Measurements from ENCODE around the gene SGSM2.

The SGSM2 gene

GRCh38 chr17:2362881-2363280 is 25.6 kb downstream of the SGSM2 start:
- no peak for TF ChIP-seq CTCF (IDR thresholded peaks at IDR 0.05; ENCODE audit: low read depth, low read length)
- Histone ChIP-seq H3K9me3 (no peaks in the 10 kb centered on the region), H3K27me3 (no peaks in the 10 kb centered on the region), H3K4me1 (no peaks in the 10 kb centered on the region), H3K36me3 (no peaks in the 10 kb centered on the region), H3K4me3 (ENCODE audit: low read depth, low read length) (no peak overlapping the region)
- no peak for DNase-seq

GRCh38 chr17:2363318-2363717 is 26.0 kb downstream of the SGSM2 start:
- no peak for DNase-seq
- TF ChIP-seq CTCF (IDR thresholded peaks at IDR 0.05; ENCODE audit: low read depth, low read length) = no peak
- Histone ChIP-seq H3K36me3 (no peaks in the 10 kb centered on the region), H3K9me3 (no peaks in the 10 kb centered on the region), H3K4me3 (ENCODE audit: low read depth, low read length) (no peak overlapping the region), H3K4me1 (no peaks in the 10 kb centered on the region), H3K27me3 (no peaks in the 10 kb centered on the region)

- no peaks in the 10 kb centered on the region for H3K27me3 ChIP-seq
- no peaks in the 10 kb centered on the region for H3K9me3 ChIP-seq
- no peak for DNase-seq
- no peaks in the 10 kb centered on the region for H3K4me1 ChIP-seq
- H3K36me3 ChIP-seq = no peaks in the 10 kb centered on the region
- TF ChIP-seq CTCF (IDR thresholded peaks at IDR 0.05; ENCODE audit: low read depth, low read length) = no peak
- no peak overlapping the region for H3K4me3 ChIP-seq (ENCODE audit: low read depth, low read length)
Observed at GRCh38 chr17:2363851-2364762, 26.8 kb downstream of the SGSM2 start.

- Histone ChIP-seq H3K27me3 (no peaks in the 10 kb centered on the region), H3K9me3 (no peaks in the 10 kb centered on the region), H3K36me3 (no peaks in the 10 kb centered on the region), H3K4me3 (ENCODE audit: low read depth, low read length) (no peak overlapping the region), H3K4me1 (no peaks in the 10 kb centered on the region)
- no peak for TF ChIP-seq CTCF (IDR thresholded peaks at IDR 0.05; ENCODE audit: low read depth, low read length)
- DNase-seq = no peak
Observed at GRCh38 chr17:2364763-2365116, 27.4 kb downstream of the SGSM2 start.

GRCh38 chr17:2365132-2365531 is 27.8 kb downstream of the SGSM2 start:
- no peak for TF ChIP-seq CTCF (IDR thresholded peaks at IDR 0.05; ENCODE audit: low read depth, low read length)
- Histone ChIP-seq H3K4me1 (no peaks in the 10 kb centered on the region), H3K9me3 (no peaks in the 10 kb centered on the region), H3K27me3 (no peaks in the 10 kb centered on the region), H3K4me3 (ENCODE audit: low read depth, low read length) (no peak overlapping the region), H3K36me3 (no peaks in the 10 kb centered on the region)
- no peak for DNase-seq

GRCh38 chr17:2366747-2367494 is 29.6 kb downstream of the SGSM2 start:
- no peaks in the 10 kb centered on the region; the same call in 1 of the 2 replicates for H3K36me3 ChIP-seq
- DNase-seq = peak; percentile 33
- no peaks in the 10 kb centered on the region for H3K9me3 ChIP-seq
- TF ChIP-seq CTCF (IDR thresholded peaks at IDR 0.05; ENCODE audit: low read depth, low read length) = peak; percentile 38; the same call in 1 of the 2 replicates
- no peak overlapping the region for H3K4me3 ChIP-seq (ENCODE audit: low read depth, low read length)
- no peaks in the 10 kb centered on the region for H3K4me1 ChIP-seq
- no peaks in the 10 kb centered on the region for H3K27me3 ChIP-seq

All from BE2C (cell line).